ENCODE data around the gene PTPRO.

The PTPRO gene

DNA sequence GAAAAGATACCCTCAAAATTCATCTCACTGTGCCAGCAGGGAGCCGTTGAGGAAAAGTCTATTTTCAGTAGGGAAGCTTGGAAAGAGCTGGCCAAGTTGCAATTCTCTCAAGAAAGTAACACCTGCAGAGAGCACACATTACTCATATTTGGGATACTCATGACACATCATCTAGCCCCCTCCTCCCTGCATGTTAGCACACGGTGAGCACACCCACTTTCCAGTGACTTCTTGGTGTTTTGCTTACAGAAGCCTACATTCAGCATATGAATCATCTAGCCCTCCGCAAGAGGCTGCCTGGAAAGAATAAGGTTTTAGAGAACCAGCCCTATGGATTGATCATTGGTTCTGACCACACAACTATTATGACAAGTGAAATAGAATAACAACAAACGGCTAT, 124.5 kb downstream of the PTPRO start:
- no peak for DNase-seq (ENCODE audit: low spot score)

DNA sequence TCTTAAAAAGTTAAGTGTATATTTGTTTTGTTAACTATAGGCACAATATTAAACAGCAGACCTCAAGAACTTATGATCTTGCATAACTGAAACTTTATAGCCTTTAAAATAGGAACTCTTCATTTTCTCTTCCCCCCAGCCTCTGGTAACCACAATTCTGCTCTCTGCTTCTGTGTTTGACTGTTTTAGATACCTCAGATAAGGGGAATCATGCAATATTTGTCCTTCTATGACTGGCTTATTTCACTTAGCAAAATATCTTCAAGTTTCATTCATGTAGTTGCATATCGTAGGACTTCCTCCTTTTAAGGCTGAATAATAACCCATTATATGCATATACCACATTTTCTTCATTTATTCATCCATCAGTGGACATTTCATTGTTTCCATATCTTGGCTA, 131.3 kb downstream of the PTPRO start:
- DNase-seq (ENCODE audit: low spot score): no peak

- DNase-seq (ENCODE audit: low spot score): no peak
These were observed 135.7 kb downstream of the PTPRO start for GRCh38 chr12:15458008-15458407.

DNA sequence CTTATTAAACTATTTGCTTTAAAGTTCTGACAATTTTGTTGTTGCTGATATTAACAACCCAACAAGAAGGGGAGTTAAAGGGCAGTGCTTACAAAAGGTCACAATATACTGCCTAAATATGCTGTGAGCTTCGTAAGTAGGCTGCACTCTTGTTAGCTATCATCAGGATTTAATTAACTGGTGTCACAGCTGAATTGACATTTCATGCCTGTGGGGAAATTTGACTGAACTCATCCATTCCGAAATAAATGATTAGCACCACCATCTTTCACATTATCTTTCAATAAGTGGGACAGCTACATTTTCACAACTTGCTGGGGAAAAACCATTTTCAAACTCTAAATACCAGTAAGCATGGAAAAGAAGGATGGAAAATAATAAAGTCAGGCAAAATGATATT, 146.6 kb downstream of the PTPRO start:
- no peak for DNase-seq (ENCODE audit: low spot score)

GRCh38 chr12:15469356-15469755, 147.0 kb downstream of the PTPRO start:
- DNase-seq (ENCODE audit: low spot score): no peak

GRCh38 chr12:15472036-15472435, 149.7 kb downstream of the PTPRO start:
- no peak for DNase-seq (ENCODE audit: low spot score)

- DNase-seq (ENCODE audit: low spot score): no peak
These were observed 152.5 kb downstream of the PTPRO start for GRCh38 chr12:15474766-15475165.

- DNase-seq (ENCODE audit: low spot score): no peak
These were observed 155.5 kb downstream of the PTPRO start for GRCh38 chr12:15477761-15478160.

- no peak for DNase-seq (ENCODE audit: low spot score)
These were observed 159.5 kb downstream of the PTPRO start for GRCh38 chr12:15481846-15482245.

- DNase-seq (ENCODE audit: low spot score): no peak
These were observed 163.2 kb downstream of the PTPRO start for GRCh38 chr12:15485466-15485865.

- DNase-seq (ENCODE audit: low spot score): no peak
These were observed 164.6 kb downstream of the PTPRO start for GRCh38 chr12:15486859-15487258.

DNA sequence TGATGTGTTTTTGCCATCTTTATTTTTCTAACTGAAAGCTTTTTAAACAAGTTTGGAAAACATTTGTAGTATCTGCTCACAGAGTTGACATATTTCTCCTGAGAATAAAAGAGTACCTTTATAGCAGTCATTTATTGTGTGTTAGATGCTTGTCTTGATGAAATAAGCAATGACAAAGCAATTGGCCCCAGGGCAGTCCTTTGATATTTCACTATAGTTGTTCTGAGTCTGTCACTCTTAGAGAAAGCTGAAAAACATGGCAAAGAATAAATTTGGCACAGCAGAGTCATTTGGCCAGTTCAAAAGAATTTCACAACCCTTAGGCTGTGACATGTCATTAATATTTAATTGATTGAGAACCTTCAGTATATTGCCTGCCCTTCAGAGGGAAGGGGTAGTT, 166.2 kb downstream of the PTPRO start:
- no peak for DNase-seq (ENCODE audit: low spot score)

DNA sequence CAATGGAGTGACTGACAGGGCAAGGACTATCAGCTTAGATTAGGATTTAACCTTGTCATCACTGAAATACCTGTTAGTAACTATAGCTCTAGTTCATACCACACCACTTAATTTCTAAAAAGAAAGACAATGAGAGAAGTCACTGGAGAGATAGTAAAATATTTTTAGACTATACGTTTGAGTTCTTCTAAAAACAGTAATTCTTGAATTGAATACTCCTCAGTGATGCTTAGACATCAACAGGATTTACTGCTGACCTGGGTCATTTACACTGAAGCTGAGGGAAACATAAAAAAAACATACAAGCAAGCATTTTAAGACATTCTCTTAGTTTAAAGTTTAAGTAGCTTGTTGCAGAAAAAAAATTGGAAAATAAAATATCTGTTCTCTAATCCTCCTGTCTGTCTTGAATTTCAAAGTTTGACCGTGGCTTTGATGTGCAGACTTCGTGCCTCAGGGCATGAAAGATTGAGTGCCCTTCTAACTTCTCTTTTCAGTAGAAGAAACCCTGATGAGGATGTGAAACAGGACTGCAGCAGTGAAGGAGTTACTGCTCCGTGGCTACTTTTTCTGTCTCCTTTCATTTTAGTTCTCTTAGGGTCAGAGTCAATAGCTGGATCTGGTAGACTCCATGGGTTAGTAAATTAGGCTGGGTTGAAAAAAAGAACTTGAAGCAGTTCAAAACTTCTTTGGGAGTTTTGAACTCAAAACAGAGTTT, 172.2 kb downstream of the PTPRO start:
- no peak for DNase-seq (ENCODE audit: low spot score)

DNA sequence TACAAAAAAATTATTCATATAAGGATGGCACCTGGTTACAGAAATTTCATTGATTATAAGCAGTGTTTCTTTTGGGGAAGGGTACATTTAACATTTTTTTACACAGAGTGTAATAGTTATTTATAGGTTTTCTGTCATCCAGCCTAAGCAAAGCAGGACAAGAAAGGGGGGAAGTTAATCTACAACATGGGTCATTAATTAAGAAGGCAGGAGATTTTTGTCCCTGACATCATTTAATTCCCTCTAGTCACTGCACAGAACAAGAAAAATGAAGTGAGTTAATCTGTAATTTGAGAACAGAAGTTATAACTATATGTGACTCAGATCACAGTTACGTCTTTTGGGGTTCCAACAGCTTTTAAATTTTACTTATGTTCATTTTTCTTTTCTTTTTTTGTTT, 173.4 kb downstream of the PTPRO start:
- DNase-seq (ENCODE audit: low spot score): no peak

GRCh38 chr12:15496738-15497137, 174.4 kb downstream of the PTPRO start:
- DNase-seq (ENCODE audit: low spot score): no peak

DNA sequence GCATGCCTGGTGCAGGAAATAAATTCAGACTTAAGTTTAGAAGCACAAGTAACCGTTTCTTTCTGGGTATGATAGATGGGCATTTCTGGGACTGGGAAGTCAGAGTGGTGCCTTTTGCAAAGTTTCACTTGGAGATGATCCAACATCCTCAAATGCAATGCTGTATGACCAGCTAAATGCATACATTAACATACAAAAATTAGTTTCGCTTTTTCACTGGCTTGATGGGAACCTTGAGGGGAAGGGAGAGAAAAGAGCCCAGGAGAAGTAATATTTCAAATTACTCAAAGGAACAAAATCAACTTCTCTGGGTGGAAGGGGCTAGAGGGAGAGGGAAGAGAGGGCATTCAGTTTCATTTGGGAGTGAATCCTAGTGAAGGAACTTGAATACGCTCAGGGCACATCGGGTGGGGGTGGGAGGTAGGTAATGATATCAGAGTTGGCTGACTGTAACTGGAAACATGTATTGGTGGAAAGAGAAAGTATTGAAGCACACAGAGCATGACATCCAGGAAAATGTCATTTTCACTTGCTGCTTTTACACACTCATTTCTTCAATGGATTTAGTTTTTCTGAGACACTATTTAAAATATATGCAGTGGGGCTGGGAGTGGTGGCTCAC, 175.5 kb downstream of the PTPRO start:
- DNase-seq (ENCODE audit: low spot score): no peak

- no peak for DNase-seq (ENCODE audit: low spot score)
These were observed 179.9 kb downstream of the PTPRO start for GRCh38 chr12:15502211-15502610.

DNA sequence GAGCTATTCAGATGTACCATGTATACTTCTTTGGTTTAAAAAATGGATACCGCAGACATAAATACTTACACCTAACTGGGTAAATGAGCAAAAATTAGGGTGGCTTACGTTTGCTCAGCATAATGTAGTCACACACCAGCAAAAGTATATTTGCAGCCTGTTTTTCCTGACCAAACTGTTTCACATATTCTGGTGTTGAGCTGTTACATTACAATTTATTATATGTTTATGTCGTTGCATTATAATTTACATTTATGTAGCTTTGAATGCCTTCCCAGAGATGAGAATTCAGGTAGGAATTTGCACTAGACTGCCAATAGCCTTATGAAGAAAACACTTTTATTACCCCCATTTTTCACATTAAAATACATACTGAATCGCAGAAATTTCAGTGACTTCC, 183.3 kb downstream of the PTPRO start:
- DNase-seq (ENCODE audit: low spot score): no peak

- DNase-seq (ENCODE audit: low spot score): no peak
These were observed 192.7 kb downstream of the PTPRO start for GRCh38 chr12:15515010-15515409.

DNA sequence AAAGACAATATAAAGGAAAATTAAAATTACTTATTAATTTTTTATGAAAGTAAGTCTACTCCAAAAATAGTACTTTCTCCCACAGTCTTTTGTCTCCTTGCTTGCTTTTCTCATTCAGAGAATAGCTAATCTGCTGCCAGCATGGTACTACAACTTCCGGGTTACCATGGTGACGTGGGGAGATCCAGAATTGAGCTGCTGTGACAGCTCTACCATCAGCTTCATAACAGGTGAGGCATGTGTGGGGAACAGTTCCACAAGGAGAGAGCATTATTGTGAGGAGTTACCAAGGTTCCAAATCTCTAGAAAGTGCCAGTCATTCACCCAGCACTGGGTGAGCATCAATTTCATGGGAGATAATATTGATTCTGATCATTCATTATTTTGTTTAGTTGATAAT, 197.8 kb downstream of the PTPRO start:
- DNase-seq (ENCODE audit: low spot score): no peak

DNA sequence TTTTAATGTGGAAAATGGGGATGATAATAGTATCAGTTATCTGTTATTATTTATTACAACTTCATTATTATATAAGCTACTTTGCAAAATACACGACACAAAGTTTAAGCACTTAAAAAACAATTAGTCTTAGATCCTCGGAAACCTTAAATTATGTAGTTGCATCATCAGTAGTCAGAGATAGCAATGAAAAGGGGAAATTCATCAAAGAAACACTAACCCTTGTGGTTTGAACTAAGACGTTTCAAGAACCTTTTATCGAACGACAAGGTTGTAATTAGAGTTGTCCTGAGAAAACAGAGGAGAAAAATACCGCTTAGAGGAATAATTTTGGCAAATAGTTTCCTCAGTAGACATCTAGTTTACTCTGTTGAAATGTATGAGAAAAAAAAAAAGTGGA, 198.5 kb downstream of the PTPRO start:
- DNase-seq (ENCODE audit: low spot score): no peak

- no peak for DNase-seq (ENCODE audit: low spot score)
These were observed 200.4 kb downstream of the PTPRO start for GRCh38 chr12:15522574-15523187.

DNA sequence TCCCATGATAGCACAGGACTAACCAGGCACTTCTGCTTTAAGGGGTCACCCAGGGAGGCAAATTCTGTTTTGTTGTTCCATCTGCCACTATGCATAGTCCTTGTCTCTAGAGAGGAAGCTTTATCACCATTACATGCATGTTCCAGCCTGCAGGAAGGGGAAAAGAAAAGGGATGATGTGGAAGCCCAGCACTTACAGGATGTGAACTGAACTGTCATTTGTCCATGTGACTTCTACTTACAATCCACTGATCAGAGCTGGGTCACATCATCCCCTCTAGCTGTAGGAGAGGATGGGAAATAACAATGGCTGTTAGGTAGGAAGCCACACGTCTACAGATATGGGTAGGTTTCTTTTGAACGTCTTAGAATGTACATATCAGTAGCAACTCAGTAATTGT, 203.1 kb downstream of the PTPRO start:
- no peak for DNase-seq (ENCODE audit: low spot score)

DNA sequence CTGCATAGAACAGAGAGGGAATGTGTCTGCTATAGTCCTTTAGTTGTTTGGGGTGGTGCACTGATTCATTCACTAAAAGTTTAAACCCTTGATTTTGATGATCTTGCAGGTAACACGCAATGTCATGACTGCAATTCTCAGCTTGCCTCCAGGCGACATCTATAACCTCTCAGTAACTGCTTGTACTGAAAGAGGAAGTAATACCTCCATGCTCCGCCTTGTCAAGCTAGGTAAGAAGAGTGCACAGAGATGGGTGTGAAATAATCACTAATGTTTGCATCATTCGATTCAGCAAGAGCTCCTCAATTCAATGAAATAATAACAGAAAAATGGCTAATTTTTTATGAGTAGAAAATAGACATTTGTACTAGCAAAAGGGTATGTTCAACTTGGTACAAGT, 203.7 kb downstream of the PTPRO start:
- DNase-seq (ENCODE audit: low spot score): no peak

All from CD4-positive, alpha-beta T cell treated with Interleukin-6 at 100 ng/mL for 8 hours (primary cell).